H1 (cell line): ENCODE results near the gene SMYD3. TPM values are rescaled to one million over a fixed set of nuclear protein-coding genes. Genes with fewer than 3 reads are reported as not detected.

ENCODE experiments used
- CTCF ChIP-seq, 3 experiments: IDR thresholded peaks; 1 replicate in 2 of 3; 2 replicates in 1 of 3; pipeline versions ENCODE4 v1.5.1 to v1.6.1; 2011; ENCODE audit warnings: low read length in 3 of 3, mild to moderate bottlenecking in 3 of 3, inconsistent platforms in 2 of 3, low read depth in 1 of 3, moderate library complexity in 1 of 3; ENCODE audit not compliant: insufficient read depth in 1 of 3; ENCODE audit errors: control extremely low read depth in 1 of 3
- JUND ChIP-seq: IDR thresholded peaks from 2 replicates; pipeline ENCODE4 v1.6.1; 2011; ENCODE audit warnings: mild to moderate bottlenecking, improper control_type of control experiment, low read length
- SAP30 ChIP-seq: fragments of 300-600 bp; sonication (generic); IDR thresholded peaks from 2 replicates; pipeline ENCODE4 v1.7.1; 2012; ENCODE audit warnings: low read length, moderate library complexity, mild to moderate bottlenecking, inconsistent platforms; ENCODE audit not compliant: insufficient read depth, insufficient replicate concordance
- polyA plus RNA-seq, 7 experiments: library from polyadenylated mRNA; depleted of rRNA in 3 of 7; stranded (reverse) in 5 of 7; unstranded in 2 of 7; fragments of >200 nt in 5 of 7; fragments of 200-250 nt in 2 of 7; gene quantifications; 1 replicate in 5 of 7; 2 replicates in 1 of 7; 4 replicates in 1 of 7; pipeline versions ENCODE4 v1.2.1 to v1.2.3, GENCODE V29; 2011 to 2013; ENCODE audit warnings: missing spikeins in 2 of 7, mixed read lengths in 2 of 7
- total RNA-seq: library from RNA; stranded (reverse); fragmentation: NEBNext Ultra II Directional; extraction: Animal tissue kit (Norgen Biotek cat#: 25700); gene quantifications from 2 replicates; pipeline ENCODE4 v1.2.1, GENCODE V29; 2021

SMYD3 gene
- total and polyA plus RNA-seq, 2 of the 8 experiments (the other 6 are each of a cell fraction or from before 2014, with no cell fraction given) = 17.3 to 25.4 TPM

- TF ChIP-seq CTCF (IDR thresholded peaks at IDR 0.05; ENCODE audit: control extremely low read depth in 1 of 3, insufficient read depth in 1 of 3, low read depth in 1 of 3, low read length in 3 of 3) = no peak
- no peak for TF ChIP-seq SAP30
- no peak for TF ChIP-seq JUND
These were observed 733.7 kb downstream of the SMYD3 start (continued) for GRCh38 chr1:245773344-245773743.
